ENCODE results near the gene ZNF692.
A peak's percentile ranks its signal among the peaks of the same experiment; 100 is the strongest.
"Not testable (repeated sequence)": the region's sequence is repeated elsewhere in the genome, so short reads cannot be mapped to it uniquely, and the experiment has no call there.

ZNF692 gene

DNA sequence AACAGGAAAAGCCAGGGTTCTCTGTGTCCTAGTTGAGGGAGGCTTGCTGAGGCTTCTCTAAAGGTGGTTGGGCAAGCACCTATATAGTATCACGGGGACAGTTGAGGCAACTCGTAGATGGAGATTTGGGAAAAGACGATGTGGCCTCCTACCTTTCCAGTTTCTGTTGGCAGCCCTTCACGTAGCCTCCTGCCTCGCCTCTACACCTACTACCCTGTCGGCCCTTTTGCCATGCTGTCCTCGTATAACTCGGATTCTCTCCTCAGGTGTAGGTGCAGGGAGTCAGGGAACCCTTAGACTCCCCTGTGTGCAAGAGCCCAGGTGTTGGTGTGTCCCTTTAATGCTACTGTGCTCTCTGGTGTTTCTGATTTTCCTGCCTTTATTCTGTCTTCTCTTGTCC is 10.3 kb downstream of the ZNF692 start:
- no peak for DNase-seq

- no peak for DNase-seq
Observed at GRCh38 chr1:248847956-248848561, 10.8 kb downstream of the ZNF692 start.

DNA sequence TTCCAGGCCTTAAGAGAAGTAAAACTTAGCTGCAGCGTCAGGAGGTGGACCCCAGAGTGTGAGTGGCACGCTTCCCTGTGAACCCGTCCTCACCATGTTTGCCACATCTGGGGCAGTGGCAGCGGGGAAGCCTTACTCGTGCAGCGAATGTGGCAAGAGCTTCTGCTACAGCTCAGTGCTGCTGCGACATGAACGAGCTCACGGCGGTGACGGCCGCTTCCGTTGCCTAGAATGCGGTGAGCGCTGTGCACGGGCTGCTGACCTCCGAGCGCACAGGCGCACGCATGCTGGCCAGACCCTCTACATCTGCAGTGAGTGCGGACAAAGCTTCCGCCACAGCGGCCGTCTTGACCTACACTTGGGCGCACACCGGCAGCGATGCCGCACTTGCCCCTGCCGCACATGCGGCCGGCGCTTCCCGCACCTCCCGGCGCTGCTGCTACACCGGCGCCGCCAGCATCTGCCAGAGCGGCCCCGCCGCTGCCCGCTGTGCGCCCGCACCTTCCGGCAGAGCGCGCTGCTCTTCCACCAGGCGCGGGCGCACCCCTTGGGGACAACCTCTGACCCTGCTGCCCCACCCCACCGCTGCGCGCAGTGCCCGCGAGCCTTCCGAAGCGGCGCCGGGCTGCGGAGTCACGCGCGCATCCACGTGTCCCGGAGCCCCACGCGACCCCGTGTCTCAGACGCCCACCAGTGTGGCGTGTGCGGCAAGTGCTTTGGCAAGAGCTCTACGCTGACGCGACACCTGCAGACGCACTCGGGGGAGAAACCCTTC is 11.5 kb downstream of the ZNF692 start:
- DNase-seq, result no peak

GRCh38 chr1:248844526-248844925 is 14.4 kb downstream of the ZNF692 start:
- DNase-seq, result no peak

- DNase-seq, result no peak
Observed at GRCh38 chr1:248843687-248844086, 15.2 kb downstream of the ZNF692 start.

- no peak for DNase-seq
Observed at GRCh38 chr1:248842781-248843331, 16.0 kb downstream of the ZNF692 start.

DNA sequence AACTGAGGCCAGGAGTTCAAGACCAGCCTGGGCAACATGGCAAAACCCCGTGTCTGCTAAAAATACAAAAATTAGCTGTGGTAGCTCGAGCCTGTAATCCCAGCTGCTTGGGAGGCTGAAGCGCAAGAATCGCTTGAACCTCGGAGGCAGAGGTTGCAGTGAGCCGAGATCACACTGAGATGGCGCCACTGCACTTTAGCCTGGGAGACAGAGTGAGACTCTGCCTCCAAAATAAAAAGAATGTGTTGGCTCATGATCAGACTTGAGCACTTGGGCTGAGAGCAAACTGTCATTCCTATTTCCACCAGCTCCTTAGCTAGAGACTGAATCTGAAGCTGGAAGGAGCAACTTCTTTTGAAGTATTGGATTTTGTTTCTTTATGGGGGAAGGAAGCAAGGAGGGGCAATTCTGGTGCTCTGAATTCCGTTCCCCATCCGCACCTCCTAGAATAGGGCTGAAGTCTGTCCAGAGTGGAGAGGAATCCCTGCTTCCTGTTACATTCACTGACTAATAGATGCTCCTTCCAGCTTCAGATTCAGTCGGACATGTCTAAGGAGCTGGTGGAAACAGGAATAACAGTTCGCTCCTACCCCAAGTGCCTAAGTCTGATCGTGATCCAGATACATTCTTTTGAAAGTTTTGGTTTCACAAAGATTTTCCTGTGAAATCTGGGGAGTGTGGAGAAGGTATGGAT is 17.0 kb downstream of the ZNF692 start:
- no peak for DNase-seq

- DNase-seq, result no peak
Observed at GRCh38 chr1:248840946-248841345, 17.9 kb downstream of the ZNF692 start.

- DNase-seq, result no peak
Observed at GRCh38 chr1:248839168-248839555, 19.7 kb downstream of the ZNF692 start.

- peak; percentile 84 to 86 for DNase-seq
Observed at GRCh38 chr1:248838357-248839167, 20.3 kb downstream of the ZNF692 start.

- peak; percentile 94 for DNase-seq
Observed at GRCh38 chr1:248837781-248838356, 21.0 kb downstream of the ZNF692 start, which contains the start of gene ZNF672. Gene ZNF672 (plus strand): TSS chr1:248838224. CDS start chr1:248847275, 9,051 bp downstream.

GRCh38 chr1:248837045-248837780 is 21.7 kb downstream of the ZNF692 start:
- no peak for DNase-seq

- DNase-seq, result no peak
Observed at GRCh38 chr1:248834343-248834940, 24.4 kb downstream of the ZNF692 start.

GRCh38 chr1:248831842-248832241 is 27.0 kb downstream of the ZNF692 start:
- no peak for DNase-seq

DNA sequence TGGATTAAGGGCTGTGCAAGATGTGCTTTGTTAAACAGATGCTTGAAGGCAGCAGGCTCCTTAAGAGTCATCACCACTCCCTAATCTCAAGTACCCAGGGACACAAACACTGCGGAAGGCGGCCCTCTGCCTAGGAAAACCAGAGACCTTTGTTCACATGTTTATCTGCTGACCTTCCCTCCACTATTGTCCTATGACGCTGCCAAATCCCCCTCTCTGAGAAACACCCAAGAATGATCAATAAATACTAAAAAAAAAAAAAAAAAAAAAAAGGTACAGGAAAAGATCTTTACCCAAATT is 28.2 kb downstream of the ZNF692 start:
- not testable (repeated sequence) for DNase-seq

DNA sequence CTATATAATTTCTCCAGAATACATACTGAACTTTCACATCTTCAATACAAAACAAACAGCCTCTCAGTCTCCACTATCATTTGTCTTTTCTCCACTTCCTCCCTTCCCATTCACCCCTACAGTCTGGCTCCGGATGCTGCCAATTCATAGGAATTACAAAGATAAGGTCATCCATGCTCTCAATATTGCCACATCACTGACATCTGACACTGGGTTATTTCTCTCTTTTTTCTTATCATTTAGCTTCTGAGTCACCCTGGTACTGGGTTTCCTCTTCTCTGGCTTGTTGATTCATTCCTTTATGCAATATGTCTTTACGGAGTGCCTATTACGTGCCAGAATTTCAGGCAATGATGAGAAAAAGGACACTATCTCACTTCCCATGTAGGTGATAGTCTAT is 30.0 kb downstream of the ZNF692 start:
- no peak for DNase-seq

DNA sequence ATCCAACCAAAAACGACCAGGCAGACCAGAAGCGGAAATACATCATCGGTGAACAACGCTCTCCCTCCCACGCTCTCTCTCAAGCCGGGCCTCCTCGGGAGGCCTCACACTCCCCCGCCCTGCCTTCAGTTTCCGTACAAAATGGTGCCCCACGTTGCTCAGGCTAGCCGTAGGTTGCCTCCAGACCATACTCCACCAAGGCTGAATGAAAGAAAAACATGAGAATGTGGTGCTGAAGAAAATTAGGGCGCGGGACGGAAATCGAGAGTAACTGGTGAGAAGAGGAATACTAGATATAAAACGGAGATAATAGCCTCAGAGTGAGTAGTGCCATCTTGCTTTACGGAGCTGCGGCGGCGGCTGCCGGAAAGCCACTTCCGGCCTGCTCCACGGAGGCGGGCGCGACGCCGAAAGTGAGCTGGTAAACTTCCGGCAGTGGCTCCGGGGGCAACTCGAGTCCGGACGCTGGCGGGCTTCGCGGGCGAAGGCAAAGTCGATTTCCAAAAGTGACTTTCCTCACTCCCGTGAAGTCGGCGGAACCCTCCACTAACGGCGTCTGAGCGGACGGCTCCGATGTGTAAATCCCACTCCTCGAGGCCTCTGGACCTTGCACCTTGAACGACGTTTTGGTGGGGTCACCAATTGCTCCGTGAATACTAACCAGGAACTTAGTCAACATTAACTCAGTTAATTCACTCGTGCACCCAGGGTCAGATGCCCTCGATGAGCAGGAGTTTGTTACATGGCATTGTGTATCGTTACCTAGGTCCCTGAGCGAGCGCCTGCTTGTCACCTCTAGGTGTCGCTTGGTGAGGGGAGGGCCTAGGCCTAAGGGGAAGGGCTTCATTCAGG is 32.8 kb downstream of the ZNF692 start, which contains the start of gene SH3BP5L:
Gene SH3BP5L (minus strand): TSS at position 7 of the 852 bp plus-strand sequence. CDS start 980 bp downstream, outside the sequence.
- DNase-seq, result peak; percentile 87 to 90

DNA sequence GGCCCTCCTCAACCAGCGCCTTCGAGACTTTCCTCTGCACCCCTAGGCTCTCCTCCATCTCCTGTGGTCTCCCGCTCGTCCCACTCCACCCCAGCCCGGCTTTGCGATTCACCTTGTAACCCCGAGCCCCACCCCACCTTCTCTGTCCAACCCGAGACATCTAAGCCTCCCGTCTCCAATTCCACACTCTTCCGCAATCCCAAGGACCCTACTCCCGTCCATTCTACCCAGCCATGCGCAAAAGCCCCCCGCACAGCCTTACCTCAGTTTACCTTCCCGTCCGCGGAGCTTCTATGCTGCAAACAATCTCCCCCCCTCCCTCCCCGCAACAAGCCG is 33.3 kb downstream of the ZNF692 start:
- DNase-seq, result no peak

DNA sequence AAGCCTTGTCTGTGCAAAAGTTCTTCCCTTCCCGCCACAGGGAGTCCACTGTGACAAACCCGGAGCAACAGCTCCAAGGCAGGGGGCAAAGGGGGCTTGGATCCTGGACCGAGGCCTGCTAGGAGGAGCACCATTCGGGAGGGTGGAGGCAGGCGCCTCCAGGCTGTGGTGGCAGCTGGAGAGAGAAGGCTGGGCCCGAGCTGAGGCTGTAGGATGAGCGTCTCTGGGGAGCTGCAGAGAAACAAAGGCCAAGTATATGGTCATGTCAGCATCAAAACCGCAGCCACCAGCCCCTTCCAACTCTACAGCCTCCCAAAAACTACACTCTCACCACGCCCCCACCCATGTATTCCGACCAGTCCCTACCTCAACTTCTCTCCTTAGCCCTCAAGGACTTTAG is 33.7 kb downstream of the ZNF692 start:
- DNase-seq, result no peak

GRCh38 chr1:248824701-248825100 is 34.2 kb downstream of the ZNF692 start:
- DNase-seq, result no peak

Measured in stimulated activated CD4-positive, alpha-beta T cell treated with anti-CD3 and anti-CD28 coated beads, Interleukin-2, amount 100 ng/mL, for 24 hours (primary cell).